ENCODE results near the gene CAD. TPM values are rescaled to one million over a fixed set of nuclear protein-coding genes. Genes with fewer than 3 reads are reported as not detected.

Gene CAD
- total RNA-seq, 1 donor from 2014 or later = 82.5 TPM

DNA sequence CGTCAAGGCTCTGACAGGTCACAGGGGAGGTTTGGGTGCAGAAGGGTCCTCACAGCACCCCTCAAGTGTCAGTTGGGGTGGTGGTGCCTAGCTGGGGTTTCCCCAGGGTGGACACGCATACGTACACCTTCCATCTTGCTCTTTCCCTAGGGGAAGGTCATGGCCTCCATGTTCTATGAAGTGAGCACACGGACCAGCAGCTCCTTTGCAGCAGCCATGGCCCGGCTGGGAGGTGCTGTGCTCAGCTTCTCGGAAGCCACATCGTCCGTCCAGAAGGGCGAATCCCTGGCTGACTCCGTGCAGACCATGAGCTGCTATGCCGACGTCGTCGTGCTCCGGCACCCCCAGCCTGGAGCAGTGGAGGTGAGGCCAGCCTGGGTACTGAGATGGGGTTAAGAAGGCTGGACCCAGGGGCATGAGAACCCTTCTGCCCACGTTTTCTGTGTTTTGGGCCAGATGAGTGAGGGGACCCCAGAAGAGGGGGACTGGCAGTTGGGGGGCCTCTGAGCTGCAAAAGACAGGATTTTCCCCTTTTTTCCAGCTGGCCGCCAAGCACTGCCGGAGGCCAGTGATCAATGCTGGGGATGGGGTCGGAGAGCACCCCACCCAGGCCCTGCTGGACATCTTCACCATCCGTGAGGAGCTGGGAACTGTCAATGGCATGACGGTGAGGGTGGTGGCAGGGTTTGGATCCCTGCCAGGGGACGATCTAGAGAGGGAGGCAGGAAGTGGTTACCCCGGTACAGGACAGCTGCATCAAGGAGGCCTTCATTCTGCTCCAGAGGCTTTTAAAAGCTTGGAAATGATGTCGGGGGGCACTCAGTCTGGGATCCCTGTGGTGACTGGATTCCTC lies 24.8 kb downstream of the CAD start:
- Mint-ChIP-seq H3K4me3 (no peak overlapping the region), H3K36me3 (peaks cover 28% of the 10 kb centered on the region), H3K9me3 (no peaks in the 10 kb centered on the region), H3K4me1 (no peaks in the 10 kb centered on the region), H3K27ac (no peak overlapping the region), H3K27me3 (ENCODE audit: low read depth) (no peaks in the 10 kb centered on the region)
- TF ChIP-seq, protein P1, sequence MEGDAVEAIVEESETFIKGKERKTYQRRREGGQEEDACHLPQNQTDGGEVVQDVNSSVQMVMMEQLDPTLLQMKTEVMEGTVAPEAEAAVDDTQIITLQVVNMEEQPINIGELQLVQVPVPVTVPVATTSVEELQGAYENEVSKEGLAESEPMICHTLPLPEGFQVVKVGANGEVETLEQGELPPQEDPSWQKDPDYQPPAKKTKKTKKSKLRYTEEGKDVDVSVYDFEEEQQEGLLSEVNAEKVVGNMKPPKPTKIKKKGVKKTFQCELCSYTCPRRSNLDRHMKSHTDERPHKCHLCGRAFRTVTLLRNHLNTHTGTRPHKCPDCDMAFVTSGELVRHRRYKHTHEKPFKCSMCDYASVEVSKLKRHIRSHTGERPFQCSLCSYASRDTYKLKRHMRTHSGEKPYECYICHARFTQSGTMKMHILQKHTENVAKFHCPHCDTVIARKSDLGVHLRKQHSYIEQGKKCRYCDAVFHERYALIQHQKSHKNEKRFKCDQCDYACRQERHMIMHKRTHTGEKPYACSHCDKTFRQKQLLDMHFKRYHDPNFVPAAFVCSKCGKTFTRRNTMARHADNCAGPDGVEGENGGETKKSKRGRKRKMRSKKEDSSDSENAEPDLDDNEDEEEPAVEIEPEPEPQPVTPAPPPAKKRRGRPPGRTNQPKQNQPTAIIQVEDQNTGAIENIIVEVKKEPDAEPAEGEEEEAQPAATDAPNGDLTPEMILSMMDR (IDR thresholded peaks at IDR 0.05; ENCODE audit: unreplicated experiment) = no peak
- DNase-seq (ENCODE audit: low spot score in 2 of 2, unreplicated experiment in 2 of 2) = no peak

DNA sequence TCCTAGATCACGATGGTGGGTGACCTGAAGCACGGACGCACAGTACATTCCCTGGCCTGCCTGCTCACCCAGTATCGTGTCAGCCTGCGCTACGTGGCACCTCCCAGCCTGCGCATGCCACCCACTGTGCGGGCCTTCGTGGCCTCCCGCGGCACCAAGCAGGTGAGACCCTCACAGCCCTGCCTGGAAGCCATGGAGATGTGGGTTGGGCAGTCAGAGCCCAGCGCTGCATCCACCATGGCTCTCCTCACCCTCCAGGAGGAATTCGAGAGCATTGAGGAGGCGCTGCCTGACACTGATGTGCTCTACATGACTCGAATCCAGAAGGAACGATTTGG lies 25.4 kb downstream of the CAD start:
- H3K9me3 Mint-ChIP-seq = no peaks in the 10 kb centered on the region
- H3K36me3 Mint-ChIP-seq = peaks cover 23% of the 10 kb centered on the region
- no peak overlapping the region for H3K4me3 Mint-ChIP-seq
- no peak overlapping the region for H3K27ac Mint-ChIP-seq
- no peak for DNase-seq (ENCODE audit: low spot score in 2 of 2, unreplicated experiment in 2 of 2)
- TF ChIP-seq, protein P1 (IDR thresholded peaks at IDR 0.05; ENCODE audit: unreplicated experiment) = no peak
- peaks cover 1% of the 10 kb centered on the region for H3K27me3 Mint-ChIP-seq (ENCODE audit: low read depth)
- no peaks in the 10 kb centered on the region for H3K4me1 Mint-ChIP-seq

DNA sequence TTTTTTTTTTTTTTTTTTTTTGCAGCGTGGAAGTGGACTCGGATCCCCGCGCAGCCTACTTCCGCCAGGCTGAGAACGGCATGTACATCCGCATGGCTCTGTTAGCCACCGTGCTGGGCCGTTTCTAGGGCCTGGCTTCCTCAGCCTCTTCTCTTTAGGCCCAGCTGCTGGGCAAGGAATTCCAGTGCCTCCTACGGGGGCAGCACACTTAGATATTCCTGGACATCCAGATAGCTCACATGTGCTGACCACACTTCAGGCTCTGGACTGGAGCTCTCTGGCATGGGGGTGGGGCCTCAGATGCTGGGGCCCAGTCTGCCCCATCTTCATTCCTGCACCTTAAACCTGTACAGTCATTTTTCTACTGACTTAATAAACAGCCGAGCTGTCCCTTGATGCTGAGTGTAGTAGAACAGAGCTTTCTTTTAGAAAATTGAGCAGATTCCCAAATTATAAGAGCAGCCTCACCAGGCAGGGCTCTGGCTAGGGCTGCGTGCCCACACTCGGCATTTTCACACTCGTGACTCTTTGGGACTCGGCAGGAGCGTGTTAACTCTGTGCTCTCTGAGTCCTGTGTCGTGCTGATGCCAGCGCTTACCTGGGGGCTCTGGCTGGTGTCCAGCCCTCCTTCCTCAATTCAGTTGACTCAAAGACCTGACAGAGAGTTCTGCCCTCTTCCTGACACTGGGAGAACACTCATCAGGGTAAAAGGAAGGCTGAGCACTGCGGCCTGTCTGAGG lies 26.4 kb downstream of the CAD start:
- Mint-ChIP-seq H3K4me1 (peaks cover 1% of the 10 kb centered on the region), H3K9me3 (no peaks in the 10 kb centered on the region), H3K27me3 (ENCODE audit: low read depth) (peaks cover 11% of the 10 kb centered on the region), H3K4me3 (no peak overlapping the region), H3K36me3 (peaks cover 19% of the 10 kb centered on the region), H3K27ac (no peak overlapping the region)
- TF ChIP-seq, protein P1 (IDR thresholded peaks at IDR 0.05; ENCODE audit: unreplicated experiment) = no peak
- no peak for DNase-seq (ENCODE audit: low spot score in 2 of 2, unreplicated experiment in 2 of 2)

DNA sequence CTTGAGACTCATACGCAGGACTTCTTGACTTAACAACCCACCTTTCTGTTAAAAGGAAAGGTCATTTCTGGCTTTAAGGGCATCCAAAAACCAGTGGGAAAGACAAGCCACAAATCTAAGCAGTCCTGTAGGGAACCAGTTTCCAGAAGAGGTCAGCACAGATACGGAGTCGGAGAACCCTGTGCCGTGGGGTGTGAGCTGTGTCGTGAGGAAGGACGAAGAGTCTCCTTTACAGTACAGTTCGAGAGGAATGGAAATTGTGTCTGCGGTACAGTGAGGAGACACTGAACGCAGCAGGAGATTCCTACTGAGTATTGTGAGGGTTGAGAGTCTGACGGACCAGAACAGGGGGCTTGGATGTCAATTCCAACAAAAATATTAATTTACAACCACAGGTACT lies 27.9 kb downstream of the CAD start:
- no peak for DNase-seq (ENCODE audit: low spot score in 2 of 2, unreplicated experiment in 2 of 2)
- H3K36me3 Mint-ChIP-seq = peaks cover 13% of the 10 kb centered on the region
- TF ChIP-seq, protein P1 (IDR thresholded peaks at IDR 0.05; ENCODE audit: unreplicated experiment) = no peak
- H3K4me3 Mint-ChIP-seq = no peak overlapping the region
- H3K9me3 Mint-ChIP-seq = no peaks in the 10 kb centered on the region
- peaks cover 5% of the 10 kb centered on the region for H3K4me1 Mint-ChIP-seq
- H3K27me3 Mint-ChIP-seq (ENCODE audit: low read depth) = peaks cover 11% of the 10 kb centered on the region
- H3K27ac Mint-ChIP-seq = no peak overlapping the region

DNA sequence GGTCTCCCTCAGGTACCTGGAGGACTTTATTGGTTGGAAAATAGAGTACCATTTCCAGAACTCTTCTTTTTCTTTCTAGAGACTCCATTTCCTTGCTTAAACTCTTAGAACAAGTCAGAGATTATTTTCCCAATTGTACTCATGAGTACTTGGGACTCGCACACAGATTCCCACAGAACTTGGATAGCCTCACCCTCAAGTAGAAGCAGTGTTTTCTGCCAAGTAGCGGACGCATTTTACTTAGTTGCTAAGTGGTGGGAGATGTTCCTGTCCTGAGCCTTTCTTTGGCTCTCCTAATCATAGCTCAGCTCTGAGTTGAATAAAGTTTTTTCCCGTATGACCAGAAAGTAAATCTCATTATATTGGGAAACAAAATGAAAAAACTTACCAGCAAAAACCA lies 28.5 kb downstream of the CAD start:
- Mint-ChIP-seq H3K27ac (no peak overlapping the region), H3K4me3 (no peak overlapping the region), H3K27me3 (ENCODE audit: low read depth) (peaks cover 13% of the 10 kb centered on the region), H3K9me3 (no peaks in the 10 kb centered on the region), H3K36me3 (peaks cover 9% of the 10 kb centered on the region), H3K4me1 (peaks cover 7% of the 10 kb centered on the region)
- TF ChIP-seq, protein P1 (IDR thresholded peaks at IDR 0.05; ENCODE audit: unreplicated experiment) = no peak
- DNase-seq (ENCODE audit: low spot score in 2 of 2, unreplicated experiment in 2 of 2) = no peak

Data from mesothelial cell of epicardium (in vitro differentiated cells).